Measurements from ENCODE around the gene AHRR. TPM values are rescaled to one million over a fixed set of nuclear protein-coding genes. Genes with fewer than 3 reads are reported as not detected.

Gene AHRR
- total and polyA plus RNA-seq, 2 of the 4 experiments (the other 2 are of a cell fraction) = 15.6 to 37.1 TPM

- no peak for TF ChIP-seq BHLHE40 (IDR thresholded peaks at IDR 0.05; ENCODE audit: low read depth, low read length)
Measured at GRCh38 chr5:389891-390622, 68.5 kb downstream of the AHRR start (continued).

GRCh38 chr5:390623-391491 is 69.3 kb downstream of the AHRR start:
- peaks cover 21% of the 10 kb centered on the region for H3K9me1 ChIP-seq (ENCODE audit: insufficient read depth, low read length)
- H3K18ac ChIP-seq (ENCODE audit: low read depth, low read length) = no peak overlapping the region
- H3K27me3 ChIP-seq (ENCODE audit: control insufficient read depth, insufficient read depth, low read length) = no peaks in the 10 kb centered on the region
- no peak overlapping the region for H3K9ac ChIP-seq (ENCODE audit: low read depth, low read length)
- H2AK5ac ChIP-seq (ENCODE audit: low read depth, low read length) = no peak overlapping the region; the same call in none of the 2 replicates
- H4K5ac ChIP-seq (ENCODE audit: low read depth, low read length) = no peak overlapping the region
- no TSS peak for BruUV-seq (replicated peaks)
- in situ Hi-C loops (cut with MboI; ENCODE audit: low sequenced_read_pairs) = no loop called here
- no peak overlapping the region for H2BK15ac ChIP-seq (ENCODE audit: low read depth, low read length)
- H3K14ac ChIP-seq (replicated peaks; ENCODE audit: low read depth, low read length) = no peak overlapping the region
- no peak for DNase-seq
- no peak overlapping the region for H3K4me3 ChIP-seq (ENCODE audit: insufficient read depth, low read depth, low read length)
- ATAC-seq (ENCODE audit: low read depth) = no peak
- dilution Hi-C loops (cut with HindIII; ENCODE audit: low sequenced_read_pairs, unreplicated experiment) = no loop called here
- H3K4ac ChIP-seq (ENCODE audit: low read depth, low read length) = peak overlapping the region; percentile 16; the same call in 1 of the 2 replicates
- 0 out of 2 replicates have a peak overlapping the region, but pooled peaks have one; percentile 27 for H4K91ac ChIP-seq (ENCODE audit: insufficient read depth, low read depth, low read length)
- H3K56ac ChIP-seq (ENCODE audit: extremely low read depth, insufficient read depth, low read length) = no peak overlapping the region
- H2AK9ac ChIP-seq (replicated peaks; ENCODE audit: low read depth, low read length, poor library complexity) = no peak overlapping the region
- H4K20me1 ChIP-seq (ENCODE audit: insufficient read depth, low read length) = no peaks in the 10 kb centered on the region; the same call in 1 of the 2 replicates
- no peak overlapping the region for H3K23ac ChIP-seq (ENCODE audit: low read depth, low read length)
- peaks cover 36% of the 10 kb centered on the region for H3K36me3 ChIP-seq (ENCODE audit: control insufficient read depth, insufficient read depth, low read length)
- POLR2A ChIA-PET (ENCODE audit: unreplicated experiment) = no interaction called here
- H3K27ac ChIP-seq (ENCODE audit: insufficient read depth, low read length) = peak overlapping the region; percentile 12; the same call in 1 of the 2 replicates
- CTCF ChIA-PET = no interaction called here
- no peaks in the 10 kb centered on the region for H3K9me3 ChIP-seq (ENCODE audit: control insufficient read depth, insufficient read depth, low read length)
- no peak overlapping the region for H2AFZ ChIP-seq (replicated peaks; ENCODE audit: low read length, poor library complexity)
- no peak overlapping the region for H4K8ac ChIP-seq (ENCODE audit: low read depth in 2 of 2, low read length in 2 of 2)
- H3K4me2 ChIP-seq (ENCODE audit: low read depth, low read length) = no peak overlapping the region
- WGBS, 2 experiments (ENCODE audit: extremely low coverage in 2 of 2, insufficient read length in 1 of 2) = 82% methylated on average over 3 of the region's 35 CpGs; no CpG with 5 or more reads in 1 of the 2 experiments
- intact Hi-C loops (cut with micrococcal nuclease) = no loop called here
- no peak overlapping the region for H2BK5ac ChIP-seq (ENCODE audit: low read depth, low read length, poor library complexity, severe bottlenecking)
- H3K79me1 ChIP-seq (ENCODE audit: low read depth in 1 of 2, low read length in 2 of 2) = peaks cover 26 to 78% of the 10 kb centered on the region in 2 experiments
- H3K4me1 ChIP-seq (ENCODE audit: control insufficient read depth, insufficient read depth, low read length) = peaks cover 25% of the 10 kb centered on the region
- H2BK20ac ChIP-seq (ENCODE audit: low read depth, low read length) = no peak overlapping the region
- no peak overlapping the region for H2BK120ac ChIP-seq (ENCODE audit: low read depth, low read length)
- no peak for TF ChIP-seq CTCF (conservative IDR thresholded peaks at IDR 0.05; ENCODE audit: low read depth, low read length)
- no peak for TF ChIP-seq CHD1 (IDR thresholded peaks at IDR 0.05; ENCODE audit: low read depth, low read length)
- no peak for TF ChIP-seq NFE2L2 (IDR thresholded peaks at IDR 0.05; ENCODE audit: low read depth, low read length)
- no peak for TF ChIP-seq MXI1 (IDR thresholded peaks at IDR 0.05; ENCODE audit: borderline replicate concordance, low read depth, low read length)
- no peak for TF ChIP-seq RCOR1 (IDR thresholded peaks at IDR 0.05; ENCODE audit: insufficient replicate concordance, low read length)
- no peak for TF ChIP-seq CEBPB (IDR thresholded peaks at IDR 0.05; ENCODE audit: low read depth, low read length)
- TF ChIP-seq POLR2A (IDR thresholded peaks at IDR 0.05; ENCODE audit: low read depth, low read length) = no peak
- TF ChIP-seq ELK1 (IDR thresholded peaks at IDR 0.05; ENCODE audit: borderline replicate concordance, low read depth, low read length) = no peak
- no peak for TF ChIP-seq RAD21 (IDR thresholded peaks at IDR 0.05; ENCODE audit: low read length)
- TF ChIP-seq MAFK (IDR thresholded peaks at IDR 0.05; ENCODE audit: low read depth, low read length) = no peak
- TF ChIP-seq BHLHE40 (IDR thresholded peaks at IDR 0.05; ENCODE audit: low read depth, low read length) = no peak
- TF ChIP-seq RFX5 (IDR thresholded peaks at IDR 0.05; ENCODE audit: low read depth, low read length) = no peak
